Amniotic epithelial cell (primary cell): ENCODE data around the gene PNMA1.

Experiments used
- DNase-seq: peaks from one replicate; pipeline ENCODE4 v3.0.0-alpha.2; 2010; ENCODE audit warnings: low read depth

Gene PNMA1

GRCh38 chr14:73663548-73664212 is 50.5 kb downstream of the PNMA1 start:
- DNase-seq = no peak

GRCh38 chr14:73662487-73662943 is 51.7 kb downstream of the PNMA1 start:
- peak; percentile 96 for DNase-seq

- peak; percentile 35 for DNase-seq
Observed at GRCh38 chr14:73661872-73662271, 52.3 kb downstream of the PNMA1 start.
